Measurements from ENCODE around the gene SH3PXD2A.

Gene SH3PXD2A

DNA sequence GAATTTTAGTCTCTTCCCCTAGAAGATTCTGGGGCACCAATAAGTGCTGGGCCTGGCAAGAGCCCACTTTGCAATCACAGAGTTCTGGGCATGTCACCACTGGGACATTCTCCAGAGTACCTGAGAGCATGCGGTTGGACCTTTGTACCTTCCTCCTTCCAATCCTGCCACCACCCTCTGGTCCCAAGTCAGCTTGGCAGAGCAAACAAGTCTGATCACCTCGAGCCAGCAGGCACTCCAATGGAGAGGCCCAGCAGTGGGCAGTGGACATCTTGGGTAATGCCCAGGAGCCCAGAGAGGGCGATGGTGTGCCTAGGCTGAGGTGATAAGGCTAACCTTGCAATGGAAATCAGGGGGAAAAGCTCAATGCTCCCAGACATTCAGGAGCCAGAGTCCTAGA, 43.4 kb downstream of the SH3PXD2A start:
- no peak for DNase-seq (ENCODE audit: low spot score)

DNA sequence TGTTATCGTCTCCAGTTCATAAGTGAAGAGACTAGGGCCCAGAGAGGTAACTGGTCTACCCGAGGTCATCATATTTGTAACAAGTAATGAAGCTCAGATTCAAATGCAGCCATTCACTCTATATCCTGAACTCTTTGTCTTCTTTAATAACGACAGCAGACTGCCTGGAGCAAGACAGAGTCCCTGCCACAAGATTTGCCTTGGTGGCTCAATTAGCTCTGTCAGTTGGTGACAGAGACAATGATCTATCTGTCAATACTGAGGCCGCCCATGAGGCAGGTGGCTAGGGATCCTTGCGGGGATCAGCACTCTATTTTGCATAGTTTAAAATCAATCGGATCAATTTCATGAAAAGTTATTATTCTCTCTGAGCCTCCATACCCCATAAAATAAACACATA, 43.9 kb downstream of the SH3PXD2A start:
- DNase-seq (ENCODE audit: low spot score): no peak

DNA sequence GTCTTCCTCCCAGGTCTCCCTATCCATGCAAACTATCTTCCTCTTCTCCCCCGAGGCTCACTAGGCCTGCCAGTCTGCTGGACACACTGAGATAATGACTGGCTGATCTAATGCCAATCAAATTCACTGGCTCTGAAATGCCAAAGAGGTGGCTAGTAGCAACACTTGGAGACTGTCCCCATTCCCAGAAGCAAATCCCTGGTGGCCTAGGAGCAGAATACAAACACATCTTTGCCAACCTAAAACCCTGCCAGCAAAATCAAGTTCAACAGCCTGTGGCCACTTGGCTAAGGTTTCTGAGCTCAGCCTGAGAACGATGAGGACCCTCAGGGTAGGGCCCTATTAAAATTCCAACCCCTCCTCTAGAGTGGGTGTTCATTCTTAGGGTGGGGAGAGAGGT, 46.6 kb downstream of the SH3PXD2A start:
- DNase-seq (ENCODE audit: low spot score): no peak

DNA sequence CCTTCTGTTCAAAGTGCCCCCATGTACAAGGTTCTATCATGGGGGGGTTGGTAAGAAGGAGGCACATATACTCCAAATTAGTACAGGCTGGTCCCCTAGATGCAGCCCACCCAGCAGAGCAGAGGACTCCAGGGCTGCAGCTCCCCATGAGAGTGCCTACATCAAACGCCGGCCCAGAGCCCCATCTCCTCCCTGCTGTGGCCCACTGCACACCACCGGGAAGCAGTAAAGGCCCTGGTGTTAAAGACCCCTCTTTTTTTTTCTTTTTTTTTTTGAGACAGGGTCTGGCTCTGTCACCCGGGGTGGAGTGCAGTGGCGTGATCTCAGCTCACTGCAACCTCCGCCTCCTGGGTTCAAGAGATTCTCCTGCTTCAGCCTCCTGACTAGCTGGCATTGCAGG, 47.4 kb downstream of the SH3PXD2A start:
- DNase-seq (ENCODE audit: low spot score): no peak

DNA sequence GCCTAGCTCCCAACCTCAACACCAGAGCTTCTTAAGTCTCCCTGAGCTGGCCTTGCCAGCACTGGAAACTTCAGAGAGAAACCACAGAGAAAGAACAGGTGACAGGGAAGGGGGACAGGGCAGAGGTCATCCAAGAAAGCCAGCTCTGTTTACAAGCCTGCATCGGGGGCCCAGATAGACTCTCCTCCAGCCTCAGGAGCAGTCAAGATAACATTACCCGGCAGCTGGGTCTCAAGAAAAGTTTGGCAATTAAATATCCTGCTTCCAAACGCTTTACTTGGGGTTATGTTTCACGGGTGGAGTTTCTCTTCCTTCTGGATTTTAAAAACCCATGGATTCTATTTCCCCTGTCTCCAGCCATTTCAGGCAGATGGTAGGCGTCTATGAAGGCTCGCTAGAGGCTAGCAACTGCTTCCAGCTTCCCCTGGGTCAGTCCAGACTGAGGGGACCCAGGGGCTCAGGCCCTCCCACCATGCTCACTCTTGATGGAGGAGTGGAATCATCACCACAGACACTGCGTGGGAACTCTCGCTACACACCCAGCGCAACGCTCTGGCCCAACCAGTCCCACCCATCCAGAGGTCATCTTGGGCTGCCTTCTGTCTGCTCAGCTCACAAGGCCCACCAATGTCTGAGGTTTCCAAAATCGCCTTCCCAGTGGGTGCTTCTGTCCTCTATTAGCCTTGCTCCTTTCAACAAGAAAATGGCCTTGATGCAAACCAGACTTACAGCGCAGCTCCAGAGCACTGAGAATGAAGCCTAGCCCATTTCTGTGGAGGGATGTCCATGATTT, 48.8 kb downstream of the SH3PXD2A start:
- DNase-seq (ENCODE audit: low spot score): no peak

DNA sequence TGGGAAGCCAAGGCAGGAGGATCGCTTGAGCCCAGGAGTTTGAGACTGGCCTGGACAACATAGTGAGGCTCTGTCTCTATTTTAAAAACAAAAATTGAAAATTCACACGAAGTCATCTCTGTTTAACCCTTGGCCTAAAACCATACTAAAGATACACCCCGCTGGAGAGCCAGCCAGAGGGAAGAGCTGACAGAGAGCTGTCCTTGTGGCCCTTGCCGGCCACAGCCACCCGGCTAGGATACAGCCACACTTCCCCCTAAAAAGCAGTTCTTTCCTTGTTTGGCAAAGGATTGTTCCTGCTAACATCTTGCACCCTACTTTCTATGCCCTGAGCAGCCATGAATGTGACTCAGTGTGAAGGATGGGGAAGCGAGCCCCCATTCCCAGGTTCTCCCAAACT, 49.6 kb downstream of the SH3PXD2A start:
- DNase-seq (ENCODE audit: low spot score): no peak

DNA sequence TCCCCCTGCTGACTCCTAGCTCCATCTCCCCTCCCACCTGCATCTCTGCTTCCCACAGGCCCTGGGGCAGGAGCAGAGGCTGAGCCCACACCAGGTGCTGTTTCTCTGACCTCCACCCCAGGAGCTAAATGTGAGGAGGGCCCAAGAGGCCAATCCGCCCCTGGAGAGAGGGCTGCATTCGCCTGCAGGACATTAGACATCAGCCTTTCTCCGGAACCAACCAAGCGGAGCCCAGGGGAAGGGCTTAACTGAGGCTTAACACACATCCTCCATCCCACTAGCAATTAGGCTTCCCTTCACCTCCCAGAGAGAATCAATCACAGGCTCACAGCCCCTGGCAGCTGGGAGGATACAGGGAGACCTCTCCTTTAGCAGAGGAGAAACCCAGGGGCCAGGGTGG, 50.5 kb downstream of the SH3PXD2A start:
- no peak for DNase-seq (ENCODE audit: low spot score)

DNA sequence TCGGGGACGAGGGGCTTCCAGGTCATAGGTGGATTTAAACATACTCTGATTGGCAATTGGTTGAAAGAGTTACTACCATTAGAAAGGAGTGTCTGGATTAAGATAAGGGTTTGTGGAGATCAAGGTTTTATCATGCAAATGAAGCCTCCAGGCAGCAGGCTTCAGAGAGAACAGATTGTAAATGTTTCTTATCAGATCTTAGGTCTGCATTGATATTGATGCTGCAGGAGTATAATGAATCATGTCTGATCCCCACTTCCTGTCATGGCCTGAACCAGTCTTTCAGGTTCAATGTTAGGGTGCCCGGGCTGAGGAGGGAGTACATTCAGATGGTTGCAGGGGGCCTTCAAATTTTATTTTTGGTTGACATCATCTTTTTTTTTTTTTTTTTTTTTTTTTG, 51.4 kb downstream of the SH3PXD2A start:
- no peak for DNase-seq (ENCODE audit: low spot score)

DNA sequence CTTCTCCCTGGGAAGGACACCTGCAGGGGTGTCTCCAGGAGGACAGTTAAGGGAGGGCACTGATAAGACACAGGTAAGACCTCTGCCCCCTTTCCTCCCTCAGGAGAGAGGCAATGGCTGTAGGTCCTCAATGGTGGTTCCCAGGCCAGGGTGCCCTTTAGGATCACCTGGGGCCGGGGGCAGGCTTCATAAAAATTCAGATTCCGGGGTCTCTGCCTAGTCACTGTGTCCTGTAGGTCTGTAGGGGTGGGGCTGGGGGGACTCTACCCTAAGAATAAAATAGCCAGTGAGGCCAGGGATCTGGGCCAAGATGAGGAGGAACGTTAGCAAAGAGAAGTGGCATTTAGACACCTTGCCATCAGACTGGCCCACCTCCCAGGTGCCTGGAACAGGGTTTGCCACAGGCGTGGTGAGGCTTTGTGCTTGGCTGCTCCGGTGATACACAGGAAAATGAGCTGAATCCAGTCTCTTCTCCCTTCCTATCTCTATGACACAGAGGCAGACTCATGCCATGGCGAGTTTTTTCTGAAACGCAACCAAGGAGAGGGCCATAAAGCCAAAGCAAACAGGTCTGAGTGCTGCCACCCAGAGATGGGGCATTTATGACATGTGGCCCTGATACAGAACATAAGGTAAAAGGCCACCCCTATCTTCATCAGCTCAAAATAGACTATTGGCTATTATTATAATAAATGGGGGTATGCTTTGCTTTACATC, 52.6 kb downstream of the SH3PXD2A start:
- DNase-seq (ENCODE audit: low spot score): no peak

DNA sequence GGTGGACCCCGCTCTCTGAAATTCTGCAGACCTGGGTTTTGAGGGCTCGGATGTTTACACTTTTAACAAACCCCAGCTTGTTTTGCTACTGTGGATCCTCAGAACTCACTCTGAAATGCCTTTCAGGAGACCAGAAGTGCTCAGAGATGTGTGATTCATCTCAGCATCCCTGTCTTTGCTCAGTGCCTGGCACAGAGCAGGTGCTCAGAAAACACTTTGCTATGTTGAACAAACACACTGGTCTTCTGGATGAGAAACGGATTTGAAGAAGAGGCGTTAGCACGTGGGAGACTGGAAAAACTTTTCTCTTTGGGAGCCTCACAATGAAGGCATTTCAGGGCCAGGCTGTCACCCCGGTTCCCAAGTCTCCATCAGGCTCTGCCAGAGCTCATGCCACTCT, 53.3 kb downstream of the SH3PXD2A start:
- no peak for DNase-seq (ENCODE audit: low spot score)

DNA sequence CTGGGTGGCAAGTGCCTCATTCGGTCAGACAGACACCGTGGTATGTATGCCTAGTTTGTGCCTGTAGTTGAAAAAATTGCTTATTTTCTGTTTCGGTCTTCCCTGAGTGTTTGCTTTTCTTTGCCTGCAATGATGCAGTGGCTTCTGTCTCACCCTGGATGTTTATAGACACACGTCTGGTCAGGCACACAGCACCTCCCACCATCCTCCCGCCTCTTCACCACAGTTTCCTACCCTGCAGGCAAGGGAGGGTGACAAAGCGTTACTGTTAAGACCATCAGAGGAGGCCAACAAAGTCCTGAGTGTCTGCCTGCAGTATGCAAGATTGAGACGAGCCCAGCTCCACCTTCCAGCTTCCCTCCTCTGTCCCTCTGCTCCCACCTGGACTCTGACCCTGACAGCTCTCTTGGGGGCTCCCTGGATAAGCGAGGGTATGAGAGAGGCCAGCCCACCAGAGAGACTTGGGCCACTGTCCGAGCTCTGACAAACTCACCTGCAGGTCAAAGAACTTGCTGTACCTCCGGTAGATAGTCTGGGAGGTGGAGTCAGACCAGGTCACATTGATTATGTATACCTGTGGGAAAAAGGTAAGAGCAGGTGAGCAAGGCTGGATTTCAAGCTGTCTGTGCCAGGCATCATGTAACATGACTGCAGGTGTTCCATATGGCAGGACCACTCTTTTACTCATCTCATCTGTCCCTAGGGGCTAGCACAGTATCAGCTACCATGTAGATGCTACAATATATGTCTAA, 54.4 kb downstream of the SH3PXD2A start:
- no peak for DNase-seq (ENCODE audit: low spot score)

DNA sequence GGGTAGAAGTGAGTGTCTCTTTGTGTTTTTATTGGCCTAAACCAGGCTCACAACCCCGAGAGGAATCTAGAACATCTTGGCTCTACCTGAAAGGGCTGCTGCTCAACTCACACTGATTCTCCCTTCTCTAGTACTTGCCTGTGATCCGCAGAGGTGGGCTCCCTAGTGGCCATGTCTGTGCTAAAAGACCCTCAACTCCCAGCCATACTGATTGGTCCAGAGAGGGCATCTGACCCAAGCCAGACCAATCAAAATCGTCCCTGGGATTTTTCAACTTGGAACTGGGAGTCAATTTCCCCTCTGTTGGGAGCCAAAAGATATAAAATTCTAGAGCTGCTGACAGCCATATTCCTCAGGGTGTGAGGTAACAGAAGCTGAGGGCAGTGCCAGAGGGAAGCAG, 55.3 kb downstream of the SH3PXD2A start:
- DNase-seq (ENCODE audit: low spot score): no peak

DNA sequence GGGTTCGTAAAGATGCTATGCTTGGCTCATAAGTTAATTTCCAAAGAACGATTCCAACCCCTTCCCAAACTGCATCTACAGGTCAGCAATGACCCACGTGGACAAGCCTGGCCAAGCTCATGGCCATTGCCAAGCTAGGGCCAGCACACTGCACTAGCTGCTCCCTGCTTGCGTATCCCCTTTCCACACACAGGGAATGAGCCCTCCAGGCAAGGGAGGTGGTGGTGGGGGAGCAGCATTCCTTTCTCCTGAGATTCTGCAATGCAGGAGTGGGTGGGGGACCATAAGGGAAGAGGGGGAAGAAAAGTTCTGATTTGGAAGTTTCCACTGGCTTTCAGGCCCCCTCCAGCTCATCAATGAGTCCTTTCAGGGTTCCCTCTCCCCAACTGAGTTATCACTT, 56.0 kb downstream of the SH3PXD2A start:
- DNase-seq (ENCODE audit: low spot score): no peak

DNA sequence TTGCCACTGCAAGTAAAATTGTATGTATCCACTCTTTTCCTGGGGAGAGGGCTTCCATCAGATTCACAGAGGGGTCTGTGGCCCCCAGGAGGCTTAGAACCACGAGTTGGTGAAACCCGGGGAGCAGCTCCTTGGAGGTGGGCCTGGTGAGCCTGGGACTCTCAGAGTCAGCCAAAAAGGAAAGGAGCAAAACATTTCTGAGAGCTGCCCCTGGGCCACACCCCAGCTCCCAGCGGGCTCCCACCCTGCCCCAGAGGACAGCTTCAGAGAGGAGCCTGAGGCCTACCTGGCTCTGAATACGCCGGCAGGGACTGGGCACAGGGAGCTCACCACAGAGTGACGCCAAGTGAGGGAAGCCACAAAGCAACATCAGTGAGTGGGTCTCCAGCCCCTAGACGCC, 56.9 kb downstream of the SH3PXD2A start:
- DNase-seq (ENCODE audit: low spot score): no peak

DNA sequence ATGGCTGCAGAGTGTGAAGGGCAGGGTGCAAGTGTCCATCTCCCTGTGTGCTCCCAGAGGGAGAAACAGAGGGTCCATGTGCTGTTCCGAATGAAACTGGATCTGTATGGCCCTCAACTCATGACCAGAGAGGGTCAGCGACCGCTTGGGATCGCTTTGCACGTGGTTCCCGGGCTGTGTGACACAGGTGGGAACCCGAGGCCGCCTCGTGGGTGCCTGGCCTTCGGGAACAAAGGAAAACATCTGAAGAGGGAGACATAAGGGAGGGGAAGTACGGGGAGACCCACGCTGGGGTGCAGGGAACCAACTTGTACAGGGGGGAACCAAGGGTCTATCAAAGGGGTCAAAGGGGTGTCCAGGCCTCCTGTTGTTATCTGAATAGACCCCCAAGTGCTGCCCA, 57.5 kb downstream of the SH3PXD2A start:
- DNase-seq (ENCODE audit: low spot score): no peak

DNA sequence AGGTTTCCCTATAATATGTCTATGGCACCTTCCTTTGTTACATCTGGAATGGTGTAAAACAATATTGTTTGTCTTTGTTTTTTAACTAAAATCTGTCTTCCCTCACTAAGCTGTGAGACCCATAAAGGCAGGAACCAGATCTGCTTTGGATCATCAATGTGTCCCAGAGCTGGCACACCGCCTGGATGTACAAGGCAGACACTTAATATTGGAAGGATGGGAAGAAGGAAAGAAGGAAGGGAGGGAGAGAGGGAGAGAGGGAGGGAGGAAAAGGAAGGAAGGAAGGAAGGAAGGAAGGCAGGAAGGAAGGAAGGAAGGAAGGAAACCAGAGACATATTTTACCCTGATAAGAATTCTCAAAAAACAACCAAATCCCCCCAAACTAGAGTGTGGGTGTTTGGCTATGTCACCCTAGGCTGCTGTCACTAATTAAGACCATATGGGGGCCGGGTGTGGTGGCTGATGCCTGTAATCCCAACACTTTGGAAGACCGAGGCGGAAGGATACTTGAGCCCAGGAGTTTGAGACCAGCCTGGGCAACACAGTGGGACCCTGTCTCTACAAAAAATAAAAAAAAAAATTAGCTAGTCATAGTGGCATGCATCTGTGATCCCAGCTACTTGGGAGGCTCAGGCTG, 59.6 kb downstream of the SH3PXD2A start:
- no peak for DNase-seq (ENCODE audit: low spot score)

DNA sequence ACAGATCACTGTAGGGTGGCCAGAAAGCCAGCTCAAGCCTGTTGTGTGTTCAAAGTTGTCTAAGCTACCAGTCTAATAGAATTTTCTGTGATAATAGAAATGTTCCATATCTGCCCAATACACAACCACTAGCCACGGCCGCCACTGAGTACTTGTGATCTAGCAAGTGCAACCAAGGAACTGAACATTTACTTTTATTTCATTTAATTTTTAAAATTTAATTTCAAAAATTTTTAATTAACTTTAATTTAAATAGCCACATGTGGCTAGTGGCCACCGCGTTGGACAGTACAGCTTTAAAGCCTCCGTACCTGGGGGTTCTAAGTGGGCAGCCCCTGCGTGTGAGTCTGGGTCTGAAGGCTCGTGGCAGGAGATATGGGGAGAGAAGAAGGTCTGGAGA, 60.4 kb downstream of the SH3PXD2A start:
- DNase-seq (ENCODE audit: low spot score): no peak

DNA sequence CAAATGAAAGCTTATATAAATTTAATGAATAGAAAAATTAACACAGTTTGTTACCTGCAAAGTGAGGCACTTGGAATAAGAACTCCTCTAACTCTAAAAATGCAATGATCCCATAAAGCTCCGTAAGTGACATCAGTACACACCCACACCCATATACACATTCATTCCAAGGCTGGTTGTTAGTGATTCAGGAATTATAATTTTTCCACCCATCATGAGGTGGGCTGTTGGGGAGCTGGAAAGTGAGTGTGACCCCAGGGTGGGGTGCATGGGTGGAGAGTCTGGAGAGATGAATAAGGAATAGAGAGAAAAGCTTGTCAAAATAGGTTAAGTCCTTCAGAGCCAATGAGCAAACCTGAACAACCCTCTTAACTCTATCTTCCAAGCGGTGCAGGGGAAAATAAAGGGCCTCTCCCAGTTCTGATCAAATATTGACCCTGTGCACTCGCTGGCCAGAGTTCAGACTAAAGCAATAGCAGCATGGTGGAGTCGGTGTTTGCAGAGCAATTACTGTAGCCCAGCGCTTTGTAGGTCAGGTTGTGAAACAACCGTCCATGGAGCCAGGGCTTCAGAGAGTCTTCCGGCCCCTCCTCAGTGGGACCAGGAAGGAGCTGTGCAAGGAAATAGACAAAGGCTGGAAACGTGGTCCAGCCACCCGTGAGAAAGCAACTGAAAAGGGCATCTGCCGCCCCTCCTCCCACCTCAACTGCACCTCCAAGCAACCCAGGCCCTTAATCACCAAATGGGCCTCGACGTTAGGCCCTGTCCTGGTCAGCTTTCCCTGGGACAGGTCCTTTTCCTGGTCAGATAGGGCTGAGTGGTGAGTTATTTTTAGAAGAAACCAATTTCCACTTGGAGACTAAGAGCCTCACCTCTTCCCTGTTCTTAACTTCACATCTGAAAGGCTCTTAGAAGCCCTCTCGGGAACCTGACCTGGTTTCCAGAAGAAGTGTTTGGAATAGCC, 61.2 kb downstream of the SH3PXD2A start:
- DNase-seq (ENCODE audit: low spot score): no peak

DNA sequence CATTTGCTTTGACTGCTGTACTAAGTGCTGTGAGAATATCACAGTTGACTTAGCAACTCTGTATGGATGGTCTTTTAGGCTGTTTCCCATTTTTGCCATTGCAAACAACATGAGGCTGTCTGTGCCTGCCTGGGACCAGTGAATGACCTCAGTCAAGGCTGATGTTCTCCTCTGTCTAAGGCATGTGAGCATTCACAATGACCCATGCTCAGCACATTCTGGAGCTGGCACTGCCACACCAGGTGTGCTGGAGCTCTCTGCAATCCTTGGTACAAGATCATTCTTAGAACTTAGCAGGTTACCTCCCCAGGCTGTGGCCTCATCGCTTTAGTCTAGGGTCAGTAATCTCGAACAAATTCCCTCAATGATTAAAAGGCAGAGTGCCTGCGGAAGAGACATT, 61.9 kb downstream of the SH3PXD2A start:
- peak; percentile 12 for DNase-seq (ENCODE audit: low spot score)

DNA sequence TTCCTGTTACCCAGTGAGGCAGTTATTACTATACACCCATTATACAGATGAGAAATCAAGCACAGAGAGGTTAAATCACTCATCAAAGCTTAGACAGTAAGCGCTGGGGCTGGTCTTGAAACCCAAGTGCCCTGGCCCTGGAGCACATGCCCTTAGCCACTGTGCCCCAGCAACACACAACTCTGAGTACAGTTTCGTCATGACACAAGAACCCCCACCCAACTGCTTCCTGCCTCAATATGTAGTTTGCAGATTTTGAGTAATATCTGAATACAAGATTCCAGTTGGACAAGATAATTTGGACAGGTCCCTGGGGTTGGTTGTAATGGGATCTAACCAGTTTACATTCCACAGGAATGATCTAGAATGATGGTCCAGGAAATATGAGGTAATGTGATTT, 62.8 kb downstream of the SH3PXD2A start:
- peak; percentile 43 for DNase-seq (ENCODE audit: low spot score)

DNA sequence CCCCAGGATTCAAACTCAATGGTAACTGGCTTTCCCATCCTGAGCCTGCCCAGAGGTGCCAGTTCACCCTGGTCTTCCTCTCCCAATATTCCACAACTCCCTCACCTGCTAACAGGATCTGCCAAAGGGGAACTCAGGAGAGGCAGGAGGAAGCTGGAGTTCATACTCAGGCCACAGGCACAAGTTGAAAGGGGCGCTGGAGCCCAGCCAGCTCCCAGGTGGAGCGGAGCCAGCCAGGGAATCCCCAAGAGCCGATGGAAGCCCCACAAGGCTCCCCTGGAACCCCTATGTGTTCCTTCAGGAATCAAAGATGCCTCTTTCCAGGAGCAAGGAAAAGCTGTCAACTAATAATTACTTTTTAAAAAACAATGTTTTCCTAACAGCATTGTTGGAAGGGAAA, 63.5 kb downstream of the SH3PXD2A start:
- no peak for DNase-seq (ENCODE audit: low spot score)
